H1 (cell line): ENCODE measurements around the gene TBX3. TPM values are rescaled to one million over a fixed set of nuclear protein-coding genes. Genes with fewer than 3 reads are reported as not detected.
A peak's percentile ranks its signal among the peaks of the same experiment; 100 is the strongest.

Experiments used
- CTCF ChIA-PET: fragments of 300-600 bp; sonication (Branson Sonifier 250); formaldehyde crosslinking; loops from one replicate; lab custom pipeline; 2021; ENCODE audit not compliant: partially characterized antibody; lab: Charles Lee
- POLR2A ChIA-PET: fragments of 300-600 bp; sonication (Branson Sonifier 250); formaldehyde crosslinking; loops from one replicate; lab custom pipeline; 2021; ENCODE audit warnings: inconsistent platforms; ENCODE audit not compliant: partially characterized antibody; lab: Charles Lee
- DNase-seq, 2 experiments: peaks; one replicate each; pipeline versions ENCODE4 v3.0.0 to v3.0.0-alpha.2; 2010 to 2022; ENCODE audit warnings: low spot score in 2 of 2, low read depth in 1 of 2, mixed read lengths in 1 of 2
- FAIRE-seq: peaks from 2 replicates; lab custom pipeline; 2011; peaks lifted over from hg19 to GRCh38; lab: Jason Lieb, UNC
- H2AFZ ChIP-seq: 2 replicates; pipeline ENCODE4 v1.8.1; 2012; ENCODE audit warnings: low read length, inconsistent platforms
- H2AK5ac ChIP-seq: 2 replicates; pipeline ENCODE4 v1.6.1; 2013; ENCODE audit warnings: low read depth, low read length
- H2BK120ac ChIP-seq: replicated peaks from 2 replicates; pipeline ENCODE3; 2013; ENCODE audit warnings: low read depth, low read length, inconsistent platforms
- H2BK12ac ChIP-seq: 2 replicates; pipeline ENCODE4 v1.6.1; 2013; ENCODE audit warnings: low read depth, low read length
- H2BK15ac ChIP-seq: 2 replicates; pipeline ENCODE4 v1.6.1; 2013; ENCODE audit warnings: low read length
- H2BK20ac ChIP-seq: 2 replicates; pipeline ENCODE4 v1.6.1; 2013; ENCODE audit warnings: low read length
- H2BK5ac ChIP-seq: 2 replicates; pipeline ENCODE4 v1.6.1; 2013; ENCODE audit warnings: low read depth, low read length
- H3K14ac ChIP-seq: 2 replicates; pipeline ENCODE4 v1.6.1; 2013; ENCODE audit warnings: inconsistent platforms; ENCODE audit not compliant: insufficient read length
- H3K18ac ChIP-seq: 2 replicates; pipeline ENCODE4 v1.6.1; 2013; ENCODE audit warnings: low read length; ENCODE audit errors: extremely low read depth
- H3K23ac ChIP-seq: 2 replicates; pipeline ENCODE4 v1.6.1; 2013; ENCODE audit warnings: inconsistent platforms; ENCODE audit not compliant: insufficient read length
- H3K23me2 ChIP-seq: 2 replicates; pipeline ENCODE4 v1.6.1; 2013; ENCODE audit warnings: low read depth, low read length
- H3K27ac ChIP-seq: 2 replicates; pipeline ENCODE4 v1.6.1; 2011; ENCODE audit warnings: low read depth, low read length, inconsistent platforms
- H3K27me3 ChIP-seq, 4 experiments: replicated peaks in 1 of 4; 1 replicate in 1 of 4; 2 replicates in 3 of 4; pipeline versions ENCODE4 v1.6.1 to v1.8.1; 2011 to 2013; ENCODE audit warnings: low read length in 3 of 4, mild to moderate bottlenecking in 3 of 4, inconsistent platforms in 2 of 4, mixed read lengths in 2 of 4, moderate library complexity in 1 of 4; ENCODE audit not compliant: control insufficient read depth in 3 of 4, insufficient read depth in 3 of 4; ENCODE audit errors: extremely low read depth in 1 of 4
- H3K36me3 ChIP-seq, 4 experiments: 2 replicates each; pipeline versions ENCODE4 v1.6.1 to v1.8.1; 2011 to 2013; ENCODE audit warnings: mild to moderate bottlenecking in 4 of 4, low read length in 3 of 4, moderate library complexity in 2 of 4, control low read depth in 1 of 4, inconsistent platforms in 1 of 4; ENCODE audit not compliant: insufficient read depth in 4 of 4, control insufficient read depth in 2 of 4
- H3K4ac ChIP-seq: replicated peaks from 2 replicates; pipeline ENCODE3; 2013; ENCODE audit warnings: low read length, low read depth, mixed read lengths, inconsistent platforms; ENCODE audit not compliant: insufficient read length
- H3K4me1 ChIP-seq, 4 experiments: replicated peaks in 1 of 4; 1 replicate in 1 of 4; 2 replicates in 3 of 4; pipeline versions ENCODE4 v1.6.1 to v1.8.1; 2011 to 2013; ENCODE audit warnings: low read length in 3 of 4, inconsistent platforms in 2 of 4, mixed read lengths in 1 of 4; ENCODE audit not compliant: insufficient read depth in 4 of 4, control insufficient read depth in 3 of 4
- H3K4me2 ChIP-seq, 2 experiments: 2 replicates each; pipeline versions ENCODE4 v1.6.1 to v1.8.1; 2011 to 2013; ENCODE audit warnings: low read depth in 2 of 2, low read length in 2 of 2, control low read depth in 1 of 2, inconsistent platforms in 1 of 2, mild to moderate bottlenecking in 1 of 2; ENCODE audit not compliant: insufficient read depth in 1 of 2
- H3K4me3 ChIP-seq, 4 experiments: fragments of 200-600, 300-600 bp in 1 of 4; sonication (generic), shearing (Covaris generic), sonication (Bioruptor Twin) in 1 of 4; 2 replicates each; pipeline versions ENCODE4 v1.5.1 to v1.8.1; 2011 to 2016; ENCODE audit warnings: low read length in 4 of 4, low read depth in 3 of 4, control low read depth in 2 of 4, inconsistent platforms in 2 of 4, mild to moderate bottlenecking in 2 of 4, mixed read lengths in 1 of 4, moderate library complexity in 1 of 4; ENCODE audit not compliant: insufficient read depth in 2 of 4; ENCODE audit errors: extremely low read depth in 1 of 4
- H3K56ac ChIP-seq: replicated peaks from 2 replicates; pipeline ENCODE3; 2013; ENCODE audit warnings: low read depth, mild to moderate bottlenecking, mixed read lengths, low read length, inconsistent platforms; ENCODE audit not compliant: insufficient read length
- H3K79me1 ChIP-seq: 2 replicates; pipeline ENCODE4 v1.6.1; 2013; ENCODE audit warnings: low read depth, low read length, control low read depth
- H3K79me2 ChIP-seq, 2 experiments: 2 replicates each; pipeline versions ENCODE4 v1.6.1 to v1.8.1; 2012 to 2013; ENCODE audit warnings: low read length in 2 of 2, mild to moderate bottlenecking in 2 of 2, inconsistent platforms in 1 of 2; ENCODE audit not compliant: insufficient read depth in 2 of 2, control insufficient read depth in 1 of 2
- H3K9ac ChIP-seq, 4 experiments: replicated peaks in 1 of 4; 1 replicate in 1 of 4; 2 replicates in 3 of 4; pipeline versions ENCODE4 v1.6.1 to v1.8.1; 2011 to 2013; ENCODE audit warnings: low read depth in 3 of 4, low read length in 3 of 4, control low read depth in 2 of 4, mild to moderate bottlenecking in 2 of 4, moderate library complexity in 2 of 4, inconsistent platforms in 1 of 4; ENCODE audit errors: extremely low read depth in 1 of 4
- H3K9me3 ChIP-seq, 2 experiments: 2 replicates each; pipeline versions ENCODE4 v1.6.1 to v1.8.1; 2012 to 2013; ENCODE audit warnings: mild to moderate bottlenecking in 2 of 2, moderate library complexity in 2 of 2, control low read depth in 1 of 2, inconsistent platforms in 1 of 2, low read depth in 1 of 2, low read length in 1 of 2, mixed read lengths in 1 of 2; ENCODE audit not compliant: insufficient read depth in 2 of 2
- H4K20me1 ChIP-seq, 2 experiments: replicated peaks in 1 of 2; 2 replicates each; pipeline versions ENCODE3 to v1.8.1; 2011 to 2013; ENCODE audit warnings: inconsistent platforms in 2 of 2, low read length in 2 of 2, mild to moderate bottlenecking in 1 of 2; ENCODE audit not compliant: insufficient read depth in 2 of 2, control insufficient read depth in 1 of 2
- H4K5ac ChIP-seq: 2 replicates; pipeline ENCODE4 v1.6.1; 2013; ENCODE audit warnings: low read length, low read depth, mixed read lengths, inconsistent platforms; ENCODE audit not compliant: insufficient read length
- H4K8ac ChIP-seq: 2 replicates; pipeline ENCODE4 v1.8.0; 2013; ENCODE audit warnings: mild to moderate bottlenecking, moderate library complexity, low read length, inconsistent platforms; ENCODE audit not compliant: insufficient read depth; ENCODE audit errors: extremely low read depth
- H4K91ac ChIP-seq: replicated peaks from 2 replicates; pipeline ENCODE3; 2013; ENCODE audit warnings: low read length, mixed read lengths, inconsistent platforms; ENCODE audit not compliant: insufficient read length
- BCL11A ChIP-seq, 2 experiments: IDR thresholded peaks; one replicate each; pipeline ENCODE4 v1.6.1; 2011; ENCODE audit warnings: low read depth in 2 of 2, low read length in 2 of 2, mild to moderate bottlenecking in 2 of 2
- CBX8 ChIP-seq: fragments of 300-800, 300-1000 bp; sonication (generic); IDR thresholded peaks from 2 replicates; pipeline ENCODE4 v1.7.1; 2016; ENCODE audit warnings: low read depth, low read length, borderline replicate concordance
- CHD1 ChIP-seq: IDR thresholded peaks from 2 replicates; pipeline ENCODE4 v1.6.1; 2012; ENCODE audit warnings: low read depth, low read length, improper control_type of control experiment
- EZH2 ChIP-seq: fragments of 200-600 bp; sonication (generic); IDR thresholded peaks from 2 replicates; pipeline ENCODE4 v1.7.1; 2012; ENCODE audit warnings: low read depth, mild to moderate bottlenecking, moderate library complexity, low read length, inconsistent platforms; ENCODE audit not compliant: severe bottlenecking
- HDAC2 ChIP-seq, 2 experiments: fragments of 300-600 bp in 1 of 2; sonication (generic) in 1 of 2; IDR thresholded peaks; 2 replicates each; pipeline ENCODE4 v1.6.1; 2011 to 2012; ENCODE audit warnings: low read depth in 2 of 2, low read length in 2 of 2, mild to moderate bottlenecking in 2 of 2, moderate library complexity in 2 of 2, borderline replicate concordance in 1 of 2, inconsistent platforms in 1 of 2
- MAX ChIP-seq: IDR thresholded peaks from 2 replicates; pipeline ENCODE4 v1.6.1; 2012; ENCODE audit warnings: inconsistent platforms
- PHF8 ChIP-seq: fragments of 200-600 bp; sonication (generic); conservative IDR thresholded peaks from 2 replicates; pipeline ENCODE4 v1.7.1; 2012; ENCODE audit warnings: low read depth, mild to moderate bottlenecking, inconsistent platforms, low read length, moderate library complexity
- SP2 ChIP-seq: IDR thresholded peaks from 2 replicates; pipeline ENCODE4 v1.6.1; 2012; ENCODE audit warnings: mild to moderate bottlenecking, low read length, inconsistent platforms
- SUZ12 ChIP-seq: fragments of 200-600 bp; sonication (generic); IDR thresholded peaks from 2 replicates; pipeline ENCODE4 v1.6.1; 2012; ENCODE audit warnings: mild to moderate bottlenecking, inconsistent platforms, low read length, moderate library complexity, mixed read lengths
- TAF1 ChIP-seq: IDR thresholded peaks from 2 replicates; pipeline ENCODE4 v1.6.1; 2011; ENCODE audit warnings: mild to moderate bottlenecking, low read depth, low read length
- ZNF274 ChIP-seq: IDR thresholded peaks from 2 replicates; pipeline ENCODE4 v1.7.0; 2012; ENCODE audit warnings: low read length, borderline replicate concordance; ENCODE audit errors: extremely low read depth
- WGBS, 2 experiments: shearing (Covaris generic) in 1 of 2; methylation state at CpG; one replicate each; pipeline versions ENCODE4 v1.1.6 to v1.1.7; 2013 to 2015; ENCODE audit warnings: low lambda C conversion rate in 2 of 2, mixed read lengths in 2 of 2, inconsistent platforms in 1 of 2, low coverage in 1 of 2, missing lambda C conversion rate in 1 of 2; ENCODE audit not compliant: insufficient replicate concordance in 2 of 2, insufficient coverage in 1 of 2, insufficient read length in 1 of 2; ENCODE audit errors: extremely low coverage in 1 of 2, missing lambda C conversion rate in 1 of 2; 5-methylcytosine and 5-hydroxymethylcytosine counted together
- polyA plus RNA-seq, 7 experiments: library from polyadenylated mRNA; depleted of rRNA in 3 of 7; stranded (reverse) in 5 of 7; unstranded in 2 of 7; fragments of >200 nt in 5 of 7; fragments of 200-250 nt in 2 of 7; gene quantifications; 1 replicate in 5 of 7; 2 replicates in 1 of 7; 4 replicates in 1 of 7; pipeline versions ENCODE4 v1.2.1 to v1.2.3, GENCODE V29; 2011 to 2013; ENCODE audit warnings: missing spikeins in 2 of 7, mixed read lengths in 2 of 7
- total RNA-seq: library from RNA; stranded (reverse); fragmentation: NEBNext Ultra II Directional; extraction: Animal tissue kit (Norgen Biotek cat#: 25700); gene quantifications from 2 replicates; pipeline ENCODE4 v1.2.1, GENCODE V29; 2021

Gene TBX3
- total and polyA plus RNA-seq, 2 of the 8 experiments (the other 6 are each of a cell fraction or from before 2014, with no cell fraction given): 0.09 to 1.0 TPM

GRCh38 chr12:114690267-114691135 lies 6.5 kb upstream of the TBX3 start:
- Histone ChIP-seq H2BK120ac (no peak overlapping the region), H3K23ac (no peak overlapping the region), H3K27ac (no peak overlapping the region), H2AK5ac (no peak overlapping the region), H3K4me2 (no peak overlapping the region), H3K4ac (no peak overlapping the region), H2BK12ac (peak overlapping the region; percentile 69; the same call in 1 of the 2 replicates), H3K56ac (no peak overlapping the region), H3K79me2 (no peaks in the 10 kb centered on the region), H2AFZ (no peak overlapping the region), H3K36me3 (no peaks in the 10 kb centered on the region), H2BK20ac (no peak overlapping the region), H4K8ac (no peak overlapping the region), H3K9ac (no peak overlapping the region), H3K4me1 (peaks cover 7 to 42% (median 23%) of the 10 kb centered on the region in 4 experiments), H4K91ac (no peak overlapping the region), H3K27me3 (peaks cover 95 to 100% (median 100%) of the 10 kb centered on the region in 4 experiments), H2BK15ac (no peak overlapping the region), H4K20me1 (peaks cover 7 to 28% of the 10 kb centered on the region in 2 experiments), H3K4me3 (no peak overlapping the region), H2BK5ac (no peak overlapping the region), H3K23me2 (peaks cover 6% of the 10 kb centered on the region; the same call in 1 of the 2 replicates), H3K14ac (no peak overlapping the region), H3K18ac (no peak overlapping the region), H4K5ac (no peak overlapping the region), H3K79me1 (no peaks in the 10 kb centered on the region), H3K9me3 (no peaks in the 10 kb centered on the region)
- POLR2A ChIA-PET: interaction anchor here (1.4 kb wide), 1 partner anchor 17 kb away, joined by 6 read pairs; no protein-coding TSS in a partner anchor
- WGBS, 2 experiments: 21% methylated on average over 8 of the region's 8 CpGs; no CpG with 5 or more reads in 1 of the 2 experiments
- FAIRE-seq (no peak), DNase-seq (no peak)
- CTCF ChIA-PET: interaction anchor here (0.7 to 1.5 kb wide), 3 partner anchors 12 to 53 kb away, joined by 3 to 5 read pairs (median 5); no protein-coding TSS in a partner anchor
- no peak for TF ChIP-seq TAF1
- peak; percentile 60; the same call in 1 of the 2 replicates for TF ChIP-seq SUZ12
- no peak for TF ChIP-seq CHD1
- TF ChIP-seq MAX: no peak
- peak; percentile 4; the same call in 1 of the 2 replicates for TF ChIP-seq CBX8
- TF ChIP-seq EZH2: peak; percentile 61
- no peak for TF ChIP-seq ZNF274
- no peak for TF ChIP-seq PHF8
- no peak for TF ChIP-seq HDAC2 (IDR thresholded peaks at IDR 0.05; ENCODE audit: borderline replicate concordance in 1 of 2, low read depth in 2 of 2, low read length in 2 of 2)
- no peak for TF ChIP-seq BCL11A (IDR thresholded peaks at IDR 0.05; ENCODE audit: low read depth in 2 of 2, low read length in 2 of 2)
- no peak for TF ChIP-seq SP2
